GOT3 (cell line): ENCODE measurements around the gene RFT1.
A peak's percentile ranks its signal among the peaks of the same experiment; 100 is the strongest.

ENCODE experiments used
- DNase-seq: peaks from one replicate; lab custom pipeline; 2025; ENCODE audit warnings: mixed read lengths; lab: John Stamatoyannopoulos, UW

Gene RFT1

DNA sequence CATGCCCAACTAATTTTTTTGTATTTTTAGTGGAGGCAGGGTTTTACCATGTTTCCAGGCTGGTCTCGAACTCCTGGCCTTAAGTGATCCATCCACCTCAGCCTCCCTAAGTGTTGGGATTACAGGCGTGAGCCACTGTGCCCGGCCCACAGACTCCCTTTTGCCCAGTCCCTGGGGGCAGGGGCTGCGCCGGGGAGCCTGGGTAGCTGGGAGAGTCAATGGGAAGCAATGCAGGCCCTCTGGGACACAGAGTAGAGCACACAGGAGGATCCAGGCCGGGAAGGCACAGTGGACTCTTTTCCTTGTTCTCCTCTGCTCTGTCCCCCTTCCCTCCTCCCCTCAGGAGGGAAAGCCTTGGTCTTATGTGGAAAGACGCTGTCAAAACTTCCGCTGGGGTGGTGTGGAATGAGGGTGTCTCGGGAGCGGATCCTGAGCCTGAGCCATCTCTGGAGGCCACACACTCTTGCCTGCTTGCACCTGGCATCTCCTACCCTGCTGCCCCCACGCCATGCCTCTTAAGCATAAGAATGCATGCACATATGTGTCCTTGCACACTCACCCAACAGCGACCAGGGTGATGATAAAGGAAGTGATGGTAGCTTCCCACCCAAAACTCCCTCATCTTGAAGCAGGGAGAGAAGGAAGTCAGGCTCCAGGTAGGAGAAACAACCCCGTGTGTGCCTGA, 18.9 kb upstream of the RFT1 start:
- DNase-seq: no peak

- DNase-seq: no peak
Measured at GRCh38 chr3:53147903-53148400, 17.7 kb upstream of the RFT1 start.

DNA sequence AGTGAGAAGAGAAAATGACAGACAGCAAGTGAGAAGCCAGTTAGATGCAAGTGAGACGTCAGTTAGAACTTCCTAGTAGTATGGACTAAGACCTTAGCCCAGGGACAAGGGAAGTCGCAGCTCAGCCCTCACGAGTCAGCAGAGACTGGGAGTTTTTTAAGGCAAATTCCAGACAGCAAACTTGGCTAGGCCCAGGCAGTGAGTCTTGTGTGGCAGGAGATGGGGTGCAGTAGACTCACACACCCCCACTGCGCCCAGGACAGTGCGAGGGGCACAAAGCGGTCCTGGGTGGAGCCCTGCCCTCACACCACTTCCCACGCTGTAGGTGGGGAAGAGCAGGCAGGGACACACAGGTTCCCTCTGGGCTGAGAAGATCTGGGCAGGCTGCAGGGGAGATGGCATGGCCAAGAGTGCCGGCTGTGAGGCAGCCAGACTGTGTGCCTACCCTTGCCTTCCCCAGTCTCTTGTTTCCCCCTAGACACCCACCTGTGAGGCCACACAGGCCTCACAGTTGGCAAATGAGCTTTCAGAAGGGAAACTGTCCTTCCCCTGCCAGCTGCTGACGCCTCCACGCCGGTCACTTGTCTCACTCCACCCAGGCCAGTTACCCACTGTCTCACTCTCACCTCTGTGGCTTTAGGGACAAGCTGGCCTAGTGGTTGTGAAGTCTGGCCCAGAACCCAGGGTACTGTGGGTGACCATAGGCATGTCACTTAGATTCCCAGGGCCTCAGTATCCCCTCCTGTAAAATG, 17.1 kb upstream of the RFT1 start:
- no peak for DNase-seq

DNA sequence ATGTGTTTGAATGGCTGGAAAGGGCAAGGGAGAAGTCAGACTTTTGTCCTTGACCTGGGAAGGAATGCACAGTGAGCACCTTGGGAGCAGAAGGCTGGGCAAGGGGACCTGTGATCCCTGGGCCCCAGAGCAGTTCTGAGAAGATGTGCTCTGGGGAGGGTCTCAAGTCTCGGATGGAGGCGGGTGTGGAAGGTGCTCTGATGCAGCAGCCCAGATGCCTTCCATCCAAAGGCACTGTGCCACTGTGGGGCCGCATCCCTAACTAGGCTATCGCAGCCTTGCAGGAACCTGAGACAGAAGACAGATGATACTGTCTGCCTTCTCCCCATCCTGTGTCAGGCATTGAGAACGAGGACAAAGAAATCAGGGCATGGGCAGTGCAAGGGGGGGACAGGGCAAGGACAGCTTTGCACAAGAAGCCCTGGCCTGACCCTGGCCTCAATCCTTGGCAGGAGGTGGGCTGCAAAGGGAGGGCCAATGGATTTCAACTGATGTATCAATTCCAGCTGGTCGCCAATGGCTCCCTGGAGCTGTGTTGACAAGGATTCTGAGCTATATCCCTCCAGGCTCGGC, 16.2 kb upstream of the RFT1 start:
- DNase-seq: no peak

- no peak for DNase-seq
Measured at GRCh38 chr3:53145713-53146080, 15.5 kb upstream of the RFT1 start.

- no peak for DNase-seq
Measured at GRCh38 chr3:53144862-53145712, 14.9 kb upstream of the RFT1 start.

DNA sequence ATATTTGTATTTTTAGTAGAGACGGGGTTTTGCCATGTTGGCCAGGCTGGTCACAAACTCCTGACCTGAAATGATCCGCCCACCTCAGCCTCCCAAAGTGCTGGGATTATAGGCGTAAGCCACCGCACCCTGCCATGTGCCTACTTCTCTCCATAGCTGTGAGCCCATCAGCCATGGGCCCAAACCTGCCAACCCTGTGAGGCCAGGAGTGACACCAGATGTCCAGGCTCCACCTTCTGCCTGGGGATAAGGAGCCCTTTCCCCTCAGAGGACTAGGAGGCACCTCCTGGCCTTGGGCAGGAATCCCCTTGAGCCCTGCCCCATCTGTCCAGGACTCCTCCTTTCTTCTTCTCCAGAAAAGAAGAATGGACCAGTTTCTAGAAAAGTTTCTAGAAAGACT, 14.2 kb upstream of the RFT1 start:
- no peak for DNase-seq

GRCh38 chr3:53142986-53143385, 12.8 kb upstream of the RFT1 start:
- no peak for DNase-seq

DNA sequence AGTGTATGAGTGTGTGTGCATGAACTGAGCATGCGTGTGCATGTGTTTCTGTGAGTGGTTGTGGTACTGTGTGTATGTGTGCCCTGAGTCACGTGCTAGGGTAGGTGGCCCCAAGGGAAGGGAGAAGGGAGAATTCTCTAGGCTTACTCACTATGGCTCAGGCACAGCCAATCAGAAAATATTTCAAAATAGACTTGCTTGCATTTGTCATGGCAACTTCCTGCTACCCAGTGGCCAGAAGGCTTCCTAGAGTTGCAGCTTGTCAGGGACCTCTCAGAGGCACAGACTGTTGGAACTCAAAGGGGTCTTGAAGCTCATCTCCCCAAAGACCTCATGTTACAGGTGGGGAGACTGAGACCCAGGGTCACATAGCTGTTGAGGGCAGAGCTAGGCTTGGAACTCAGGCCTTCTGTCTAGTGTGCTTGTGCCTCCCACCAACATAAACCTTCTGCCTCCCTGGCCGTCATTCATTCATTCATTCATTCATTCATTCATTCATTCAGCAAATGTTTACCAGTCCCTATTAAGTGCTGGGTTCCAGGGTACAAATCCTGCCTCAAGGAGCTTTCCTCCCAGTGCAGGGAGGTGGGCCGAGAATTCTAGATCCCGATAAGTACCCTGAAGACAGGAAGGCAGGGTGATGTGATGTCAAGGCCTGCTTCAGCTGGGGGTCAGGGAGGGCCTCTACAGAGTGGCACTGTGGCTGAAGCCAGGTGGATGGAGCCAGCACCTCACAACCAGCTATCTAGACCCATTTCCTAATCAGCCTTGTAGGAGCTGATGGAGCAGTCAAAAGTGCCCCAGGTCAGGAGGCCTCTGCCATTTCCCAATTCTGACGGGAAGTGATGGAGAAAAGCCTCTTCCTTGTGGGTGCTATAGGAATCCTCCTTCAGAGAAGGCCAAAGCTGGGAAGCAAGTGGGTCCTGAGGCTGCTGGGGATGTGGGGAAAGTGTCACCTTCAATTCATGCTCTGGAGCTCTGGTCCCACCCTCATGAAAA, 10.9 kb upstream of the RFT1 start:
- no peak for DNase-seq

DNA sequence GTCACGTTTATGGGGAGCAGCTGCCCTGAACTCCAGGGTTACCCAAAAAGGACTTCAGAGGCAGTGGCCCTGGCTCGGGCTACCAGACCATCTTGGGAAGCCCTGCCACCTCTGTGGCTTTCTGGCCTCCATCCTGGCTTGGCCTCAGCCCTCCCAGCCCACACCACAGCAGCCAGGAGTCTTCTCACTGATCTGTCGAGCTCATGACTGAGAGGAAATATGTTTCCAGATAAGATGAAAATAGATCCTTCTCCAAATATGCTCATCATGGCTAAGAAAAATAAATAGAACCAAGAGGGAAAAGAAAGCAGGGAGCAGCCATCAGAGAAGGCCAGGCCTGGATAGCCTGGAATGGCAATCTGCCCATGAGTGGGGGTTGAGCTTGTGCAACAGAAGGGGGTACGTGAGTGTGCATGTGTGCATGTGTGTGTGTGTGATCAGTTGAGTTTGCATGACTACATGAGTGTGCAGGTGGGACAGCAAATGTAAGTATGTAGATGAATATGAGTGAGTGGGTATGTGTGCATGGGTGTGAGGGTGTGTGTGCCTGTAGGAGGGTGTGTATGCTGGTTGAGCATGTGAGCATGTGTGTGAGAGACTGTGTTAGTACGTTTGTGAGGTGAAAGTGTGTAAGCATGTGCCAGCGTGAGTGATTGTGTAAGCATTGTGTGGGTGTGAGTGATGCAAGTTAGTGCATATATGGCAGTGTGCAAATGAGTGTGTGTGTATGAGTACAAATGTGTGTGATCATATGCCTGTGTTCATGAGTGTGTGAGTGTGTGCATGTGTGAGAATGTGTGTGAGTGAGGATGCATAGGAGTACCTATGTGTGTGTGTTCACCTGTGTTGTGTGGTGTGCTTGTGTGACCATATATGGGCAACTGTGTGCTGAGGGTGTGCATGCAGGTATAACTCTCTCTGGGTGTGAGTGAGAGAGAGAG, 9.9 kb upstream of the RFT1 start:
- DNase-seq: no peak

- DNase-seq: no peak
Measured at GRCh38 chr3:53137835-53138446, 7.7 kb upstream of the RFT1 start.

- no peak for DNase-seq
Measured at GRCh38 chr3:53137221-53137620, 7.0 kb upstream of the RFT1 start.

GRCh38 chr3:53134631-53135232, 4.5 kb upstream of the RFT1 start:
- DNase-seq: peak; percentile 22

DNA sequence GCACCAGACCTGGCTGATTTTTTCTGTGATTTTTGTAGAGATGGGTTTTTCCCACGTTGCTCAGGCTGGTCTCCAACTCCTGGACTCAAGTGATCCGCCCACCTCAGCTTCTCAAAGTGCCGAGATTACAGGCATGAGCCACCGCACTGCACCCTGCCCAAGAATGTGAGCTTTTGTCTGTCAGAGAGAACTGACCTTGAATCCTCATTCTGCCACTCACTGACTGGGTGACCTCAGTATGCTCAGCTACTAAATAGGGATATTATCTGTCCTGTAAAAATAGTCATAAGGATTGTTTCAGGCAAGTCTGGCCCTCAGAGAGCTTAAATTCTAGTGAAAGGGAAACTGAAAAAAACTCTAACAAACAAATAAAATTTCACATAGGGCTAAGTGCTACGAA, 2.1 kb upstream of the RFT1 start:
- no peak for DNase-seq

DNA sequence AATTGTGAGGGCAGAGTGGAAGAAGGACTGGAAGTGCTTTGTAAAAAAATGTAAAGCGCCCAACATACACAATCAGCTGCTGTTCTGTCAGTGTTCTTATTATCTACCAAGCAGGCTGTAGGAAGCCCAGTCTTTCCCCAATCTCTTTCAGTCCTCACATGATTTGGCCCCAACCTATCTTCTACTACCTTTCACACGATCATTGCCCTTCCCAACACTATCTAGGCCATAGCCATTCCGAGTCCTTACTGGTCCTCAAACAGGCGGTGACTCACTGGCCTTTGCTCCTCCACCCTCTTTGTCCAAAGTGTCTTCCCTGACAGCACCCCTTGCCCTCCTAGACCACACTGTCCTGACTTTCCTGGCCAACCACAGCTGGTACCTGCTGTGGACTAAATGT, 861 bp upstream of the RFT1 start:
- DNase-seq: no peak

DNA sequence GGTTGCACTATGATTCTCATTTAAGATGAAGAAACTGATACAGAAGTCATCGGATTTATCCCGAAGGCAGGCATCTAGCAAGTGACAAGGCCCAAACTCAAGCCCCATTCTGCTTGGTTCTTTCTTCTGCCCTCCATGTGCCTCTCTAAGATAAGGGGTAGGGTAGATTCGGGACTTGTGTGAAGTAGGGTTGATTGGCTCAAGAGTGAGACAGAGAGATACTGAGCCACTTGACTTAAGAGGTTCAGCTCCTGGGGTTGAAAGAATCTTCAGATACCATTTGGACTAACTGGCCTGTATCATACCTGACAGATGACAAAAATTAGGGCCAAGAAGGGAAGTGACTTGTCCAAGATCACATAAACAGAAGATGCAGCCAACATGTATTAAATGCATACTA, 891 bp downstream of the RFT1 start:
- DNase-seq: no peak

DNA sequence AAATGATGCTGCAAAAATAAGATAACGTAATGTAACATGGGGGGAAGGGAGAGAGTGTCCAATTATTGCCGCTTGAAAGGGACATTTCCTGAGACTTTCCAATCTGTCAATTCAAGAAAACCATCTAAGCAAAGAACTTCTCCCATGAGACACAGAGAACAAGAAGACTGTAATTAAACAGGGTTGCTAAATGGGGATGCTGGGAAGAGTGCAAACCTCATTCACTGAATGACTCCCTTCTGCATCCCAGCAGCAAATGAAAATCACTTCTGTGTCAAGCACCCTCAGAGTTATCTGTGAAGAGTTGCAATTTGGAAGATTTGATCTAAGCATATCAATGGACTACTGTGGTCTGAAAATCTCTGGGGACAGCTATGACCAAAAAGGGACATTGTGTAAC, 3.6 kb downstream of the RFT1 start:
- no peak for DNase-seq

- DNase-seq: no peak
Measured at GRCh38 chr3:53123953-53124352, 6.3 kb downstream of the RFT1 start.

DNA sequence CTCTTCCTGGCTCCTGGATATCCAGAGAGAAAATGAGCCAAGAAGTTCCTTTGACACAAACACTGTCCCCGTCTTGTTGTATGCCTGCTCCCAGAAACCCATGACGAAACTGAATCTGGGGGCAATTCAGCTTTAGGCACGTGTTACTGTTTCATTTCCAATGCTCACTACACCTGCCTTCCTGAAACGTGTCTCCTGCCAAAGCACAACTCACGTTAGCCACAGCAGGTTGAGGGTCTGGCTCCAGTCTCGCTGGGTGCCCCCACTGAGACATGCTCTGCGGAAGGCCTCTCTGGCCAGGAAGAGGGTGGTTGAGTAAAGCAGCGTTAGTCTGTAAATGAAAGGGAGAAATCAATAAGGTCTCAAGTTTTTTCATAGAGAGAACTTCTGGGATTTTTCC, 6.7 kb downstream of the RFT1 start:
- DNase-seq: no peak
